ENCODE results near the gene CLIC4.

GRCh38 chr1:24744911-24745710, at the start of gene CLIC4:
- TF ChIP-seq, protein P1, sequence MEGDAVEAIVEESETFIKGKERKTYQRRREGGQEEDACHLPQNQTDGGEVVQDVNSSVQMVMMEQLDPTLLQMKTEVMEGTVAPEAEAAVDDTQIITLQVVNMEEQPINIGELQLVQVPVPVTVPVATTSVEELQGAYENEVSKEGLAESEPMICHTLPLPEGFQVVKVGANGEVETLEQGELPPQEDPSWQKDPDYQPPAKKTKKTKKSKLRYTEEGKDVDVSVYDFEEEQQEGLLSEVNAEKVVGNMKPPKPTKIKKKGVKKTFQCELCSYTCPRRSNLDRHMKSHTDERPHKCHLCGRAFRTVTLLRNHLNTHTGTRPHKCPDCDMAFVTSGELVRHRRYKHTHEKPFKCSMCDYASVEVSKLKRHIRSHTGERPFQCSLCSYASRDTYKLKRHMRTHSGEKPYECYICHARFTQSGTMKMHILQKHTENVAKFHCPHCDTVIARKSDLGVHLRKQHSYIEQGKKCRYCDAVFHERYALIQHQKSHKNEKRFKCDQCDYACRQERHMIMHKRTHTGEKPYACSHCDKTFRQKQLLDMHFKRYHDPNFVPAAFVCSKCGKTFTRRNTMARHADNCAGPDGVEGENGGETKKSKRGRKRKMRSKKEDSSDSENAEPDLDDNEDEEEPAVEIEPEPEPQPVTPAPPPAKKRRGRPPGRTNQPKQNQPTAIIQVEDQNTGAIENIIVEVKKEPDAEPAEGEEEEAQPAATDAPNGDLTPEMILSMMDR (conservative IDR thresholded peaks at IDR 0.05; ENCODE audit: low read length), result no peak
- no peak for TF ChIP-seq EZH2phosphoT487 (IDR thresholded peaks at IDR 0.05; ENCODE audit: borderline replicate concordance)
